HS-27A (cell line): ENCODE data around the gene INSRR.

Experiments
- DNase-seq: peaks from one replicate; pipeline ENCODE4 v3.0.0-alpha.2; 2012; ENCODE audit warnings: low read depth, missing footprints

Gene INSRR

DNA sequence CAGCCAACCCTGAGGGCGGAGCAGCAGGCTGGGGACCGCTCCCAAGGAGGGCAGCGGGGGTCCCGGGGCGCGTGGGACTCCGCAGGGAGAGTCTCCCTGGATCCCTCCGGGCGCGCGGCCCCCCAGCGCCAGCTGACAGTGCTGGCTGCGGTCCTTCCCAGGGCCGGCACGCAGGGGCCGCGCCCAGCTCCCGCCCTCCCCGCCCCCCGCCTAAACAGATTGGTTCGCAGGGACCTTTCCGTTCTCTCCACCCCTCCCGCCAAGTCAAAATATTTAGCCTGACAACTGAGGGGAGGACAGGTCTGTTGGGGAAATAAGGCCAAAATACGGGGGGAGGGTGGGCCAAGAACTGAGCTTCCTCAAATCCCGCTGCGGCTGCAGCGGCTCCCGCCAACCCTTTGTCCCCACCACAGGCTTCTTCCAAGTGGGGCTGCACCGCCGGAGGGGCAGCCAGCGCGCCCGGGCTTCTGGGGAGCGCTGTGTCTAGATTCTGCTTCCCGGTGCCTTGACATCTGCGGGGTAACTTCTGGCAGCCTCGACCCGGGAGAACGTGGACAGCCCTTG, at the start of gene INSRR:
Gene INSRR (minus strand): TSS at position 159 of the 564 bp plus-strand sequence. CDS start 496 bp downstream, outside the sequence.
- no peak for DNase-seq

DNA sequence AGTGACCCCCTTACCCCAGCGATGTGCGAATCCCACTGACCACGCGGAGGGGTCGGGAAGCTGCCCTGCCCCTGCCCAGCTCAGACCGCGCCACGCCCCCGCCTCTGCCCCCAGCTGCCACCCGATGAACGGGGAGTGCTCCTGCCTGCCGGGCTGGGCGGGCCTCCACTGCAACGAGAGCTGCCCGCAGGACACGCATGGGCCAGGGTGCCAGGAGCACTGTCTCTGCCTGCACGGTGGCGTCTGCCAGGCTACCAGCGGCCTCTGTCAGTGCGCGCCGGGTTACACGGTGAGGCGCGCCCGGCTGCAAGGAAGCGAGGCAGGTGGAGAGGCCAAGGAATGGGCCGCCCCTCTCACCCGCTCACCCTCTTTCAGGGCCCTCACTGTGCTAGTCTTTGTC, 49.6 kb upstream of the INSRR start:
- DNase-seq = no peak

DNA sequence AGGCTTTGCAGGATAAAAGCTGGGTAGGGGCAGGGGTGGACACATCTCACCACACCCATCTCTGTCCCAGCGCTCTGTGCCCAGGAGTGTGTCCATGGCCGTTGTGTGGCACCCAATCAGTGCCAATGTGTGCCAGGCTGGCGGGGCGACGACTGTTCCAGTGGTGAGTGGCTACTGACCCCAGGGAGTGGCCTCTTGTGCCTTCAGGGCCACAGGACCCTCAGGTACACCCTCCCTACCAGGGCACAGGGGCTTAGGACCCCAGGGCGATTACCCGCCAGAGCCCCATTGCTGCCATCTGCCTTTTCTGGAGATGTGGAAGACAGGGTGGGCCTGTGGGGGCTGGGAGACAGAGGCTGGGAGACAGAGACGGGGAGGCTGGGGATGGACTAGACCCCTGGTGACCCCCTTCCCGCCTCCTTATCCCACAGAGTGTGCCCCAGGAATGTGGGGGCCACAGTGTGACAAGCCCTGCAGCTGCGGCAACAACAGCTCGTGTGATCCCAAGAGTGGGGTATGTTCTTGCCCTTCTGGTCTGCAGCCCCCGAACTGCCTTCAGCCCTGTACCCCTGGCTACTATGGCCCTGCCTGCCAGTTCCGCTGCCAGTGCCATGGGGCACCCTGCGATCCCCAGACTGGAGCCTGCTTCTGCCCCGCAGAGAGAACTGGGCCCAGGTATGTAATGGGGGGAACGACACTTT, 47.4 kb upstream of the INSRR start:
- no peak for DNase-seq

DNA sequence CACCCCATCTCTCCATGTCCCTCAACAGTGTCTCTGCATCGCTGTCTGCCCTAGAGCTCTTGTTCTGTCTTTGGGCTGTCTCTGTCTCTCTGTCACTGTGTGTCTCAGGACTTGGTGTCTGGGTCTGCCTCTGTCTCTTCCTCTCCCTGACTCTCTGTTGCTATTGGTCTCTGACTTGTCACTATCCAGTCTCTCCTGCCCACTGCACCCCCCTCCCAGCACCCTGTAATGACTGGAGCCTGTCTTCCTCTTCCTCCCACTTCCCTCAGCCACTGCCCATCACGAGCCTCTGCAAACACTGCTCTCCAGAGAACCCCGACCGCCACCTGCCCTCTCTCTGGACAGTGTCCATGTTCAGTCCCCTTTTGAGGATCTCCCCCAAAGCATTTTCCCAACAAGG, 46.7 kb upstream of the INSRR start:
- DNase-seq = no peak

DNA sequence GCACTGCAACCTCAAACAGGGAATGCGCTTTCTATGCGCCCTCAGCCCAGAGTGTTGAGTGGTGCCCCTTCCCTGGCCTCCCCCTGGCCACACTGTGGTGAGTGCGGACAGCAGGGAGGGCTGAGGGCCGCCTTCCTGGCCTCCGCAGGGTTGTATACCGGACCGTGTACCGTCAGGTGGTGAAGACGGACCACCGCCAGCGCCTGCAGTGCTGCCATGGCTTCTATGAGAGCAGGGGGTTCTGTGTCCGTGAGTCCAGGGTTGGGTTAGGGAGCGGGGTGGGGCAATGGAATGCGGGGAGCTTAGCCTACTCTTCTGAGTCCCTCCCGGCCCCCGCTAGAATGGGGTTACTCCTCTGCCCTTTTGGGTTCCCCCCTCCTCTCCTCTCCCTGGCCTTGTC, 46.3 kb upstream of the INSRR start:
- DNase-seq = no peak

DNA sequence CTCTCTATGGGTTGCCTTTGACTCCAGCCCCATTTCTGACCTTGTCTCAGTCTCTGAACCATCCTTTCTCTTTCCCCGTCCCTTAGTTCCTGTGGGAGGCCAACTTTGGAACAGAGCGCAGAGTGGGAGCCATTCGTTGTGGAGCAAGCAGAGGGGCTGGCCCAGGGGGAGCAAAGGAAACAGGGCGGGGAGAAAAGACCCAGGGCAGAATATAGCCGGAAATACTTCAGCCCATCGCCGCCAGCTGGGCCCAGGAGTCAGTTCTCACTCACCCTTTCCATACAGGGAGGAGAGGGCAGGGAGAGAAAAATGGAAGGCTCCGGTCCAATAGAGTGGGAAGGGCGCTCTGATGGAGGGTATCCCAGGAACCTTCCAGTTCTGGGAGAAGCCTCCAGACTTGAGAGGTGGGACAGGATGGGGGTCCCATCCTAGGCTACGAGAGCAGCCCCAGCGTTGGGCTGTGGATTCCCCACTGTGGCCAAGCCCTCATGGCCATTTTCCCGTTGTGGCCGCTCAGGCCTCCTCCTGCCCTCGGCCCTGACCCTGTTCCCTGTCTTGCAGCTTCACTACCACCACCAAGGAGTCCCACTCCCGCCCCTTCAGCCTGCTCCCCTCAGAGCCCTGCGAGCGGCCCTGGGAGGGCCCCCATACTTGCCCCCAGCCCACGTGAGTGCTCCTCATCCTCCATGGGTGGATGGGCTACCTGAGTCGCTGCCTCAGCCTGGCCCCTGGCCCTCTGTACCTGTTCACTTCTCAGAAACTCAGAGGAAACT, 45.5 kb upstream of the INSRR start:
- DNase-seq = no peak

DNA sequence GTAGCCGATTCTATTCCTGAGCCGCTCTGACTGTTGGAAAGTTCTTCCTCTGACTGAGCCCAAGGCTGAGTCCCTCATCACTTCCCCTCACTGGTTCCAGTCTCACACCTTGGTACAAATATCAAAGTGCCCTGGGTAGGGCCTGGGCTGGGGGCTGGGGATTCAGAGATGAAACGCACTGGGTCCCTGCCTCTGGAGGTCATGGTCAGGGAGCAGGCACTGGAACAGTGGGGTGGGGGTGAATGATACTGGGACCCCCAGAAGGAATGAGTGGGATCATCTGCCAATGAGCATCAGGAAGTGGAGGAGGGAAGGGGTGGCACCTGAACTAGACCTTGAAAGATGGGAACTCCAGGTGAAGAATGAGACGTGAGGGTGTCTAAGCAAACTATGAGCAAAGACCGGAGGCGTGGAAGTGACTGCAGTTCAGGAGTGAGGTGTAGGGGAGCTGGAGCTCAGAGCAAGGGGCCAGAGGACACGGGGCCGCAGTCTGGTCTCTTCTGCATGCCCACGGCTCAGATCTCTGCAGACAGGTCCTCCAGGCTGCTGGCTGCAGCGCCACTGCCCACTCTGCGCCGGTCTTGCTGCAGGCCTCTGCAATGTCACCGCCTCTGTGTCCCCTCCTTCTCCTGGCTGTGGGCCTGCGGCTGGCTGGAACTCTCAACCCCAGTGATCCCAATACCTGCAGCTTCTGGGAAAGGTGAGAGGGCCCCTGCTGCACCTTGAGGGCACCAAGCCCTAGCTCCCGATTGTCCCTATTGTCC, 44.6 kb upstream of the INSRR start:
- DNase-seq = no peak

DNA sequence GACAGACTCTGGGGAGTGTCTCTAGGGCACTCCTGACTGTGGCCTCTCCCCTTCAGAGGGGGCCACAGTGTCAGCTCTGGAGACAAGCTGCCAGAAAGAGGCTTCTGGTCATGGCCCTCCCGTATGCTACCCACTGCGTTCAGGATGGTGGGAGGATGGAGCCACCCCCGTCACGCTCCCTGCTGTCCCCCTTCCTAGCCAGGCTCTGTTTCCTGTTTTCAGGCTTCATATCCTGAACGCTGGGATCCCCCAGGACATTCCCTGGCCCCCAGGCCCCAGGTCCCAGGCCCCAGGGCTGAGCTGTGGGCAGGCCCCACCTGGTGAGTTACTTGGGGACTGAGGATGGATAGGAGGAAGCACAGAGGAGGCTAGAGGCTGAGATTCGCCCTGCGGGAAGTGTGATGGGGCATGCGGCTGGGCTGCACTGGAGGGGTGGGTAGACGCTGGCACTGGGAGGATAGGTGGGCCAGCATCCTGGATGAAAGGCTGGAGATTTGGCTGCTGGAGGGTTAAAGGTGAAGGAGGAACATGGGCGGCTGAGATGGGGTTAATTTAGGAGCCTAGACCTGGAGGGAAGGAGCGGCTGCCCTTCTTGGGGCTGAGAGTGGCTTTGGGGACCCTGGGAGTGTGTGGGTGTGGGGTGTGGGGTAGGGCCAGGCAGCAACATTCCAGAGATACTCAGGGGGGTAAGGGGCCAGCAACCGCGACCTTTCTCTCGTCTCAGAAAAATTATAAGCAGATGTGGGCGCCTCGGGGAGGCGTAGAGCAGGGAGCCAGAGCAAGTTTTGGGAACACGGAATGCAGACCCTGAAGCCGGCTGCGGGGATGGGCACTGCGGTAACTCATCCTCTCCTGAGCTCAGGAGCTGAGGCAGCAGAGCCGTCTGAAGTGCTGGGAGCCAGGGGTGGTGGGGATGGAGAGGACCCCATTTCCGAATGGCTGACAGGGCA, 43.3 kb upstream of the INSRR start:
- no peak for DNase-seq

DNA sequence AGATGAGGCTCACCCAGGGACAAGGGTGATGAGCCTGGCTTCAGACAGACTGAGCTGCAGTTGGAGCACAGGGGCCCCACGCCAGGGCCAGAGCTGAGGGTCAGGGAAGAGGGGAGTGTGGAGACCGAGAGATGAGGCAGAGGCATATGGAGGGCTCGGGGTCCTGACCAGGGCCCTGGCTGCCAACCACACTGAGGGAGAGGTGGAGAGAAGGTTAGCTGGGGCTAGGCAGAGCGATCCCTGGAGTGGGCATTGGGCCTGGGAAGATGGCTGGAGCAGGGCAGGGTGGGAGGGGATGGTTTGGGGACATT, 42.6 kb upstream of the INSRR start:
- no peak for DNase-seq

DNA sequence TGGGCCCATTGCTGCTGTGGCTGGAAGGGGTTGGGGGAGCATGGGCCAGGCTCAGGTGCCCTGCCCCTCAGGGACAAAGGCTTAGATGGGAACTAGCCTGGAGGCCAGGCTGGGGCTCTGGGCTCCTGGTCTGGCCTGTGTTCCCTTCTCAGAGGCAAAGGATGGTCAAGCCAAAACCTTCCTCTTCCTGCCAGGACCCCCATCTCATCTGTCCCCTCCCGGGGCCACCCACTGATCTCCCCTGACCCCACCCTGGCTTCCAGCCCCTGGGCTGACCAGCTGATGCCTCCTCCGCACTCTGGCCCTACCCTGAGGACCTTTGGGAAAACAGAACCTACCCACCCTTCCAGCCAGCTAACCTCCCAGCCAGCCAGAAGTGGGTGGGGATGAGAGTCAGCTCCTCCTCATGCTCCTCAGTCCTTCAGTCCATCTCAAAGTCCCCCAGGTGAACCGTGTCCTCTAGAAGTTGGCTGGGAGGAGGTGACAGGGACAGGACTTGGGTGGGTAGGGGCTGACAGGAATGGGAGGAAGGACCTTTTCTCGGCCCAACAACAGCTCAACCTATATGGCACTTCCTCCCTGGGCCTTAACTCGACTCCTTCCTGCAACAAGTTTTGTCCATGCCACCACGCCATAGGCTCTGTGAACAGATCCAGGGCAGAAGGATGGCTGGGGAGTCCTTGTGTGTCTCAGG, 42.1 kb upstream of the INSRR start:
- no peak for DNase-seq

DNA sequence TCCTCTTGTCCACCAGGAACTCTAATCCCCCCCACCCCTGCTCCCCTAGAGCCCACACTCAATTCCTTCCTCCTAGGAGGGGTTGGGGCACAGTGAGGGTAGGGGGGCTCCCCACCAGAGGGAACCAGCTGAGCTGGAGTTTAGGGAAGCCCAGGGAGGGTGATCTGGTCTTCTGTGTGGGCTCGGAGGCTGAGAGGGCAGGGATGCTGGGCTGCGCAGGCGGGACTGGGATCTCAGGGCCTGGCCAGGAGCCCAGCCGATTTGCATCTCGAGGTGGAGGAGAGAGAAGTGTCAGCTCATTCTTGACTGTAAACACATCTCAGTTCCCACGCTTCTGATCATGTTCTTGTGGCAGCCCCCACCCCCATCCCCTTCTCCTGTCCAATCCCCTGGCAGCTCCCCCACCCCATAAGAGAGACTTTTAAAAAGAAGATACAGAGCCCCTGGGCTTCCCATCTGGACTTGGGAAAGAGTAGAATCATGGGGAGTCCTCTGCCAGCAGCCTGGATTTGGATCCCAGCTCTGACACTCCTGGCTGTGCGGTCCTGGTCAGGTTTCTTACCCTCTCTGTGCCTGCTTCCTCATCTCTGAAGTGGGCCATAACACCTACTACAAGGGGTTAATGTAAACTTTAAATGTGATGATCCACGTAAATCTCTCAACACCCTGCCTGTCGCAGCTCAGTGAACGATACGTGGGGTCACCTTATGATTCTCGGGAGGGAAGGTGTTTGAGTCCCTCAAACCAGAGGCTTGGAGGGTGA, 41.2 kb upstream of the INSRR start:
- no peak for DNase-seq

DNA sequence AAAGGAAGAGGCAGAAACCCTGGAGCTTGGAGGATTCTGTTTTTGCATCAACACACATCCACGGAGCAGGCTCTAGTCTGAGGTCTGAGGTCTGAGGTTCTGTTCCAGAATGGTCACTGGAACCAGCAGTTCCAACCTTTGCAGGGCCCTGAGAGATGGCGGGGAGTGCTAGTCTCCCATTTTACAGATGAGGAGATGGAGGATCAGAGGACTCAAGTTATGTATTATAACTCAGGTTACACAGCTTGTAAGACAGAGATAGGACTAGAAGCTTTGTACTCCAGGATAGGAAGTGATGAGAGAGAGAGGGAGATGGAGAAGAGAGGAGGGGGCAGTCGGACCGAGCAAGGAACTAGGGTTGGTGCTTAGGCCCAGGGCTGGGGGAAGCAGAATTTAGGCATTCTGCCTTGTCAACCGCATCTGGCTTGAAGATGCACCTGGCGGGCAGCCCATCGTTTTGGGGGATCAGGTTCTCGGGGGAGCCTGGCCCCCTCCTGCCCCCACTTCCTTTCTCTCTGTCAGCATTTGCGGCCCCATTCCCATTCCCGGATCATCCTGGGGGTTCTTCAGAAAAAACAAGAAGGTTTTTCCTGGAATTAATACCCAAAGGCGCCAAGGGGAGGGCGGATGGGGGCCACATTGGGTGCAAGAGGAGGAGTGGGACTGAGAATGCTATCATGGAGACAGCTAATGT, 40.2 kb upstream of the INSRR start:
- no peak for DNase-seq

DNA sequence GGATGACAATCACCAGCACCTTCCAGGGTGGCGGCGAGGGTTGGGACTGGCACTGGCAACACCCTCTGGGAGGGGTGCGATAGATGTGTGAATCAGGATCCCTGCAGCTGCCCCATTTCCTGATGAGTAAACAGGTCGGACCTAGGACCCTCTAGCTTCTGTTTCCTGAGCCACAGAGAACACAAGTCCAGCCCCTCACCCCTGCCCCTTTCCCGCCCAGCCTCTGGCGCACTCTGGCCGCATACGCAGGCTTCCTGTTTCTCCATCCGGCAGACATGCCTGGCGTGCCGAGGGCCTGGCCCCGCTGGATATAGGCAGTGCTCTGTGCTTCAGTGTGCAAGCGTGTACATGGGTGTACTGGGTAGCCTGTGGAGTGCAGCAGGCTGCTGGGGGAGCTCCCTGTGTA, 39.2 kb upstream of the INSRR start:
- peak; percentile 38 for DNase-seq

DNA sequence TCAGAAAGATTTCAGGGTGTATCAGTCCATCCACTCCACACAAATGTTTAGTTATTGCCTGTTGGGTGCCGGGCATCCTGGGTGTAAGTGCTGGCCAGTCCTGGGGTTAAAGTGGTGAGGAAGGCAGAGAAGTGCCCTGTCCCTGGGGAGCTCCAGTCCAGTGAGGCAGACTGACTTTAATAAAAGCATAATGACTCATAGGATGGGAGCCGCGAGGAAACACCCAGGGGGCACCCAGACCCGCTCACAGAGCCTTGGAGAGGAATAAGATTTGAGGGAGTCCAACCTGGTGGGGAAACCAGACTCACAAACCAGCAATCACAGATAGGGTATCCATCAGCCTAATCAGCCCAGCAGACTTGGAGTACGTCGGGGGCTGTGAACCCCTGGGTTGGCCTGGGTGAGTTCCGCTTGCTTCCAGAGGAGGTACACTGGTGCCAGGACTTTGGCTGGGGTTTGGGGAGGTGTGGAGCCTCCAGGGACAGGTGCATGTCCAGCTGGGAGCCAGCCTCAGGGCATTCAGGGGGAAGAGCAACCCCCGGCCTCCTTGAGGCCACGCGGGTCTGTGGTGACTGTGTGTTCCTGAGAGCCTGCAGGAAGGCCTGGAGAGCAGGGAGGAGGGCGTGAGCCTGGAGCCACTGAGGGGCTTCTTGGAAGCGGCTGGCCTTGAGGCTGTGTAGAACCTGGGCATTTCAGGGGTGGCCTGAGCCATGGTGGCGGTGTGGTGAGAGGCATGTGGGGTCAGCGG, 38.3 kb upstream of the INSRR start:
- DNase-seq = peak; percentile 72

DNA sequence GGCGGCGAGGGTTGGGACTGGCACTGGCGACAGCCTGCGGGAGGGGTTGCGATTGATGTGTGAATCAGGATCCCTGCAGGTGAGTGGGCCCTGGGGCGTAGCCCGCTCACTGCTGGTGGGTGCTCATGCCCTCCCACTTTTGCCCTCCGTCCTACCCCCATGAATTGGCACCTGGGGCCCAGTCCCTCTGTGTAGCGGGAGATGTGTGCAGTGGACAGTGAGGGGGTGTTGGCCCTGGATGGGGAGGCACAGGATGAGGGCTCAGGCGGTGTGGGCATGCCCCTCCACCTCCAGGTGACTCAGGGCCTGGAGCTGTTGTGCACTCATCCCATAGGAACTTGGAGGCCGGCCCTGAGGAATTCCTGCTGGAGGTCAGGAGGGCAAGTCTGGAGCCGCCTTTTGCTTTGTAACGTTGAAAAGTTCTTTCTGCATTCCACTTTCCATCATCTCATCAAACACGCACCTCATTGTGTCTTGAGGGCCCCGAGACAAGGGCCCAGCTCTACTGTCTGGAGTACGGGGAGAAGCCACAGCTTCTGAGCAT, 37.6 kb upstream of the INSRR start:
- DNase-seq = peak; percentile 82

DNA sequence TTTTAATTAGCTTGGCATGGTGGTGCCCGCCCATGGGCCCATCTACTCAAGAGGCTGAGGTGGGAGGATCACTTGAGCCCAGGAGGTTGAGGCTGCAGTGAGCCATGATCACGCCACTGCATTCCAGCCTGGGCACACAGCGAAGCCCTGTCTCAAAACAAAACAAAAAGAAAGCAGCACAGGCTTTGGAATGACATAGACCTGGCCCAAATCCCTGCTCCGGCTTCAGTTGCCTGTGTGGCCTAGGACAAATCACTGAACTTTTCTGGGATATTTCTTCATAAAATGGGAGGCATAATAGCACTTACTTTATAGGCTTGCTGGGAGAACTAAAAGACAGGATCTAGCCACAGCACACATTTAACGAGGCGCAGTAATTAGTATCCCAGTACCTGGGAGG, 37.0 kb upstream of the INSRR start:
- no peak for DNase-seq

DNA sequence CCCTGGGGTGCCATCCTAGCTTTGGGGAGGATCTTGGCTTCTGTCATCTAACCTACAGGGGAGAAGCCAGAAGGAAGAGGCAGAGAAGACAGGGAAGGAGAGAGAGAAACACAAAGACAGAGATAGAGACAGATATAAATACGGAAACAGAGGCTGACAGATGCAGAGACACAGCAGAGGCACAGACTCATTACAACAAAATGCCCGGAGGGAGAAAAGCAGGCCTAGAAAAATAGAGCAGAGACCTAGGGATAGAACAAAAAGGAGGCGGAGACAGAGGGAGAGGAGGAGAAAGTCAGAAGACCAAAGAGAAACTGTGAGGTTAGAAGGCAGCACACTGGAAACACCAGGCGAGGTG, 36.5 kb upstream of the INSRR start:
- no peak for DNase-seq

DNA sequence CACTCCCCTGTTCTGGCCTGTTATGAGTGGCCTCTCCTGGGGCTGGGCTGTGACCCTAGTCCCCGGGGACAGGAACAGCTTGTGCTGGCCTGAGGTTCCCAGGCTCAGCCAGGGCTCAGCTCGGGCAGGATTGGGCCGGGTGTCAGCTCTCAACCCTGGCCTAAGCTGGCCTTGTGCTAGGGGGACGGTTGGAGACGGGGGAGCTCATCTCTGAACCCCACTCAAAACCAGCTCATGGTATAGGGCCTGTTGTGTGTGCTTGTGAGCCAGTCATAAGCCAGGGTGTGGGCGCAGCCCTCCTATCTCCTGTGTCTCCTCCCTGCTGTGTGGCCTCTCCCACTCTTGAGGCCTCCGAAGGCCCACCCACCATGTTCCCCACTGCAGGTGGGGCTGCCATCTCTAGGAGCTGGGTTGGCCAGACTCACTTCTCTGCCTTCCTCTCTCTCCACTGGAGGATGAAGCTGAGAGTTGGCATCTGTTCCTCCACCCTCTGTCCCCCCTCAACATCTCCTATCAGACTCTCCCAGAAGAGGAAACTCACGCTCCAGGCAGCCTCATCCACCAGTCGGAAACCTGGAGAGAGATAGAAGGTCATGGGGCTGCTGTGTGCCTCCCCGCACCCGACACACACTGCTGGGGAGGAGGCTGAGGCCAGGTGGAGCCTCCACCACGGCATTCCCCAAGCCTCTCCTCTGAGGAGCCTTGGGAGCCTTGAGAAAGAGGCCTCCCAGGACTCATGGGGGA, 36.0 kb upstream of the INSRR start:
- no peak for DNase-seq
